ENCODE results near the gene DLAT.
A peak's percentile ranks its signal among the peaks of the same experiment; 100 is the strongest.
"Not testable (repeated sequence)": the region's sequence is repeated elsewhere in the genome, so short reads cannot be mapped to it uniquely, and the experiment has no call there.

Gene DLAT

DNA sequence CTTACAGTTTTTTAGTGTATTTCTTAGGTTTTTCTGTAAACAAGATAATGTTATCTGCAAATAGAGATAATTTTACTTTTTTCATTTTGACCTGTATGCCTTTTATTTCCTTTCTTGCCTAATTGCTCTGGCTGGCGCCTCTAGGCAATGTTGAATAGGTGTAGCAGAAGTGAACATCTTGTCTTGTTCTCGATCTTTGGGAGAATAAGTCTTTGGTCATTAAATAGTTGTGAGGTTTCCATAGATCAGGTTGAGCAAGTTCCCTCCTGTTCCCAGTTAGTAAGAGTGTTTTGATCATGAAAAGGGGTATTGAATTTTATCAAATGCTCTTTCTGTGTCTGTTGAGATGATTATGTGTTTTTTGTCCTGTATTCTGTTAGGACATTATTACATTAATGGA lies 24.6 kb downstream of the DLAT start:
- no peak for DNase-seq (ENCODE audit: low spot score)

DNA sequence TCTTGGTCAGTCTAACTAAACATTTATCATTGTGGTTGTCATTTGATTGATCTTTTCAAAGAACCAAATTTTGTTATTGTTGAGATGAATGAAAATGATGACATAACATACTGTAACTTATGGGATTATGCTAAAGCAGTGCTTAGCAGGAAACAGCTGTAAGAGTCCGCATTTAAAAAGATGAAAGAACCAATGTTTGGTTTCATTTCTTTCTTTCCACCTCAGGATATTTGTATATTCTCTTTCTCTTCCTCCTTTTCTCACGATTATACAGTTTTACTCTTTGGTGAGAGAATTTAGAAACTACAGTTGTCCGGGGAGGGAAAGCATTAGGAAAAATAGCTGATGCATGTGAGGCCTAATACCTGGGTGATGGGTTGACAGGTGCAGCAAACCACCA lies 25.5 kb downstream of the DLAT start:
- DNase-seq (ENCODE audit: low spot score): no peak

DNA sequence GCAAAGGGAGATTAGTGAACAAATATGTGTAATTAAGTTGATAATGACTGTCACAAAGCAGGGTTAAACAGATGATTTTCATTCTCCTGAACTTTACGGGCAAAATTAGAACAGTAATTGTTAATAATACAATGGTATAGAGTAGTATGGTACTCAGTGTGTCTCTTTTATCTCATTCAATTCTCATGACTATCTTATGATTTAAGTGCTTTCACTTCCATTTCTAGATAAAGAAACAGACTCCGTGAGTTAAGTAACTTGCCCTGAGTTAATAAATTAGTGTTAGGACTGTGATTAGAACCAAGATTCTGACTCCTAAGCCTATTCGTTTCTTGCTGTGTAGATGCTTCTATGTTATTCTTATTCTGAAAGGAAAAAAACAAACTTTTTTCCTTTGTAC lies 26.6 kb downstream of the DLAT start:
- no peak for DNase-seq (ENCODE audit: low spot score)

DNA sequence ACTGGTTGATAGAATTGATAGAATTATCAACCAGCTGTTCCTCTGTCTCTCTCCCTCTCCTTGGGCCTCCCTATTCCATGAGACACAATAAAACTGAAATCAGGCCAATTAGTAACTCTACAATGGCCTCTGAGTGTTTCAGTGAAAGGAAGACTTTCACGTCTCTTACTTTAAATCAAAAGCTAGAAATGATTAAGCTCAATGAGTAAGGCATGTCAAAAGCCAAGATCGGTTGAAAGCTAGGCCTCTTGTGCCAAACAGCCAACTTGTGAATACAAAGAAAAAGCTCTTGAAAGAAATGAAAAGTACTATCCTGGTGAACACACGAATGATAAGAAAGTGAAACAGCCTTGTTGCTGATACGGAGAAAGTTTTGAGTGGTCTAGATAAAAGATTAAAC lies 32.0 kb downstream of the DLAT start:
- DNase-seq (ENCODE audit: low spot score): no peak

DNA sequence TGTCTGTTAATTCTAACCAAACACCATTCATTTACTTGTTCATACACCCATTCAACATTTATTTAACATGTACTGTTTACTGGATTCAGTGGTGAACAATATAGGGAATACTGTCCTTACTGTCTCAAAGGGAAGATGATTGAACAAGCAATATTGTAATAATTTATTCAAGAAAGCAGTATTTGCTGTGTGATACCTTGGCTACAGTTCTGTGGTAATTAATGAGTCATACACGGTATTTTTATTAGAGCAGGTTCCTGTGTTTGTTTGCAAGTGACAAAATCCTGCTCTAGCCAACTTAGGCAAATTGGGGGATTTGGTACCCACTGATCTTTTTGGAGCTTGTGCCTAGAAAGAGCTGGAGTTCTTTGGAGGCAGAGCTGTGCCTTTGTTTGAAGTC lies 32.9 kb downstream of the DLAT start:
- DNase-seq (ENCODE audit: low spot score): no peak

DNA sequence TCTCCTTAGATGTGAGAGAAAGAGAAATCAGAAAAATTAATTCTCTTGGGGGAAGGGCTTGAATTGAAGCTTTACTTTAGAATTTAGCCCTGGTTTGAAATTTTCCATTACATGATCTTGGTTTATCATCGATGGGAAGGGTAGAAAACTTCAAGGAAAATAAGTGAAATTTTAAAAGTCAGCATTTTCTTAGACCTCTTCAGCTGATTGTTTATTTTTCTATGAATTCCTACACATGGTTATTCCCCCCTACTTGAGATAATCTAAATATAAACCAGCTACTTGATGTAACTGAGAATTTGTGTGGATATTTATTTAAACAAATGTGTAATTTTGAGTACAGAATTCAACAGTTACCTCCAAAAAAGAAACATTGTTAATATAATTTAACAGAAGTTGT lies 37.7 kb downstream of the DLAT start:
- no peak for DNase-seq (ENCODE audit: low spot score)

DNA sequence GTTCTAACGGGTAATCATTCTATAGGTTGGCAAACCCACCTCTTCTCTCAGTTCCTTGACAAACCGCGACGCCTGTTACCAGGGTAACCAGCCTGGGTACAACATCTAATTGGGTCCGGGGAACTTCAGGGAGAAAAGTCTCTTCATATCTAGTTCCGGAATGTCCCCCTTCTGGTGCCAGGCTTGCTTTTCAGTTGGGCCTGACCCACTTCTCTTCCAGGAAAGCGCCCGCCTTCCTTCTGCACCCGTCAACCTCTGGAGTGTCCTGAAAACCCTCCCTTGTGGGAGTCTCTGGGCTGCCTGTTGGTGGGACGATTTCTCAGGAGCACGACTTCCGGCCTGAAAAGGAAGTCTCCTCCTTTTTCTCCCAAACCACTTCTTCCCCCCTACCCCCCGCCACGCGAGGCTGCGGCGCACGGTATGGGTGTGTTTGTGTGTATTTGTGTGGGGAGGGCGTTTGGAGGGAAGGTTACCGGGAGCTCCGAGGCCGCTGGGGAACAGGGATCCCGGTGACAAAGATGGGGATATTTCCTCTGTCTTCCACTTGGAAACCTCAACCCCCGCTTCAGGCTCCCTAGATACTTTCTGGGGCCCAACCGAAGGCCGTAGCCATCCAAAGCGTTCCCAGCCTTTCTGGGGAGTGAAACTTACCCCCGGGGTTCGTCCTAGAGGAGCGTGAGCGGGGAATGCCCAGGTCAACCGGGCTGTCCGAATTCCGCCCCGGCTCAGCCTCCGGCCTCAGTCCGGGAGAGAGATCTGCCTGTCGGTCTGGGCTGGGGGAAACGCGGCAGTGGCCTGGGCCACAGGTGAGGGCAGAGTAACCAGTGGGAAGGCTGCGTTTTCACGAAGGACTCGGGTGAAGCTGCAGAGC lies 49.0 kb downstream of the DLAT start, which contains the start of the genes NKAPD1 and PIH1D2:
Gene NKAPD1 (plus strand): TSS at position 359 of the 871 bp plus-strand sequence. CDS start 1,276 bp downstream, outside the sequence.
Gene PIH1D2 (minus strand): TSS at position 77 of the 871 bp plus-strand sequence. CDS start 843 bp downstream, outside the sequence.
- peak; percentile 87 for DNase-seq (ENCODE audit: low spot score)

DNA sequence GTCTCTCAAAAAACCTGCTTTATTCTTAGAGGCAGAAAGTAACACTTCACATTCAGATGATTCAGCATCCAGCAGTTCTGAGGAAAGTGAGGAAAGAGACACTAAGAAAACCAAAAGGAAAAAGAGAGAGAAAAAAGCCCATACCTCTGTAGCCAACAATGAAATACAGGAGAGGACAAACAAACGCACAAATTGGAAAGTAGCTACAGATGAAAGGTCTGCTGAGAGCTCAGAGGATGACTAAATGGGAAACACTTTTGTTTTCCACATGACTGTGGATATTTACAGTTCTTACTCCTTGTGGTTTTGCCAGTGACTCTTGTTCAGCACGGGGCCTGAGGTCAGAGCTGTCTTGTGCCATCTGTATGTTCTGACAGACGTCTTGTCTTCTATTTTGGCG lies 57.5 kb downstream of the DLAT start:
- no peak for DNase-seq (ENCODE audit: low spot score)

DNA sequence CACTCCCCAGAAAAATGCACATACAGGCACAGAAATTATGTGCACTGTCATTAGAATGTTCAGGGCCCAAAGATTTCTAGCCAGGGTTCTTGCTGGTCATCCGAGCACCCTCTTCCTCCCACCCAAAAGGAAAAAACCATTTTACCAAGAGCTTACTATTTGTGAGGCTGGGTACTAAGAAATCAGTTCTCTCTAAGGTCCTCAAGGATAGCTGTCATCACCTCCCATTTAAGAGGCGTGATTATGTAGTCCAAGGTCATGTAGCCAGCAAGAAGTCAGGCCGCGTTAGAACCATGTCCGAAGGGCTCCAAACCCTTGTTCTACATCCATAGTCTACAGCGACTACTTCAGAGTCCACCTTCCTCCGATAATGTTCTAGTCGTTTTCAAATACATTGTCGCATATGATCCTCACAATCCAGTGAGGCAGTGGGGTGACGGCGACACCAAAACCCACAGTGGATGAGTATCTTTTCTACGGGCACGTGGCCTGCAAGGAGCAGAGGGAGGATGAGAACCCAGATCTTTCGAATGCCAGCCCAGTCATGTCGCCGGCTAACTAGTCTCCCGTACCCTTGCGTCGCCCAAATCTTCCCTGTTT lies 60.7 kb downstream of the DLAT start:
- peak; percentile 37 for DNase-seq (ENCODE audit: low spot score)

DNA sequence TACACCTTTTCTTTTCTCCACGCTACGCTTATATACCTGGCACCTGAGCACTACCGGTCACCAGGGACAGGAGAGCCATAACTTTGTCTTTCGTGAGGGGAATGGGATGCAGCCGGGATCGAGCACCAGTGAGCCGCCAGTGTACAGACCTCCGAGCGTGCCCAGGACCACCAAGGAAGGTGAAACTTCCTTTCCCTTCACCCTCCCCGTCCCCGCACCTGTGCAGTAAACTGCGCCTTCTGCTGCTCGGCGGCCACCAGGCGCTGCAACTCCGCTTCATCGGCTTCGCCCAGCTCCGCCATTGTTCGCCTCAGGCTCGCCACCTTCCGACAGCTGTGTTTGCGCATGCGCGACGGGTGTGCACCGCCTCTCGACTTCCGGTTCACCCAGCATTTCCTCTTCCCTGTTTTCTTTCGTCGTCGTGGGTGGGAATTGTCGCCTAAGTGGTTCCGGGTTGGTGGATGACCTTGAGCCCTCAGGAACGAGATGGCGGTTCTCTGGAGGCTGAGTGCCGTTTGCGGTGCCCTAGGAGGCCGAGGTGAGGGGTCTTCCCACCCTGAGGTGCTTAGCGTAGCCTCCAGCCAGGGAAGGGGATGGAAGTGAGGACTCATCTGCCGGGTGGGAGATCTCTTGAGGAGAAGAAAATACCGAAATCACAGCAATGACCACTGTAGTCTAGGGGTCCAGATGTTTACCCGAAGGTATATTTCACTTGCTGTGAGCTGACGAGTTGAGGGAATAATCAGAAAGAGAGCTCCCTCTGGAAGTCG lies 61.4 kb downstream of the DLAT start, which contains the start of the genes SDHD and TIMM8B:
Gene SDHD (plus strand): TSS at position 452 of the 770 bp plus-strand sequence. CDS start 35 bp downstream, at position 487.
Gene TIMM8B (minus strand): TSS at position 335 of the 770 bp plus-strand sequence. CDS start 33 bp downstream, at position 302.
- DNase-seq (ENCODE audit: low spot score): peak; percentile 98

DNA sequence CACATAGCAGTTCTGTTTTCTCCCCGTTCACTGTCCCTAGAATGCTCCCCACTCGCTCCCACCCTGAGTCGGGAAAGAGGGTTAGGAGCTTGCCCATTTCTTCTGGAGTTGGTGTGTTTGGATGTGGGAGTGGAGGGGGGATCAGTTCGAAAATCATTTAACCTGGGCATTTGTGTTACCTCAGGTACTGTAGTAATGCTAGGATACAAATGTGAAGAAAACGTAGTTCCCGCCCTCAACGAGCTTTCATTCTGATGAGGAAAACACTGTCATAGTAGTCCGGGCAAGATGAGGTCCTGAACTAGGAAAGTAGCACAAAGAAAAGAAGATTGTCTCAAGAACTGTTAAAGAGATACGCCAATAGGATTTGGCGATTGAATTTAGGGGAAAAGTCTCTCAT lies 62.0 kb downstream of the DLAT start:
- no peak for DNase-seq (ENCODE audit: low spot score)

DNA sequence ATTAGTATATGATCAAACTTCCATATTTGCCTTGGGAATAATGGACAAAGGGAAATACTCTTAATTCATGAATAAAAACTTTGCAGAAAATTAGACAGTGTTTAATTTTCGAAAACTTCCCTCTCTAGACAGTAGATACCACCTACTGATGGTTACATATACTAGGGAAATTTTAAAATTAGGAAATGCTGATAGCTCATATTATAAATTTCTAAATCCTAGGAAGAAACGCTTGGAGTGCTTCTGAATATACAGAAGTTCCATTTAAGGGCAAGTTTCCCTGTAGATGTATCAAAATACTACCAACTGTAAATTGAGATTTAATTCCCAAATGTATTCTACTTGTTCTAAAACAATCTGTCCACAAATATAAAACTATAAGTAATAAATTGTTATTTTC lies 70.1 kb downstream of the DLAT start:
- DNase-seq (ENCODE audit: low spot score): not testable (repeated sequence)

DNA sequence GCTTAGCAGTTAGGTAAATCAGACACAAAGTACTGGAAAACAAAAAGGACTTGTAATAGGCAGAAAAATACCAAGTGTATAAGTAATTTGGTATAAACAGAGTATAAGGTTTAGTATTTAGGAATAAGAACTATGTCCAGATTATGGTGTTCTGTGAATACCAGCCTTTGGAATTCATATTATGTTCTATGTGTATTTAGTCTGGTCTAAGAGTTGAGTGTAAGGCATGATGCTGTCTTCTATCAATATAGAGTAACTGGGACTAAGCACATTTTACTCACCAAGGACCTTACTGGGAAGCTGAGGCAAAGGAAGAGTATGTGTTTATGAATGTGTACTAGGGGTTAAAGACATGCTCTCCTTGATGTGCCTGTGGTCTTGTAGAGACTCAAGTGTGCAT lies 71.0 kb downstream of the DLAT start:
- no peak for DNase-seq (ENCODE audit: low spot score)

DNA sequence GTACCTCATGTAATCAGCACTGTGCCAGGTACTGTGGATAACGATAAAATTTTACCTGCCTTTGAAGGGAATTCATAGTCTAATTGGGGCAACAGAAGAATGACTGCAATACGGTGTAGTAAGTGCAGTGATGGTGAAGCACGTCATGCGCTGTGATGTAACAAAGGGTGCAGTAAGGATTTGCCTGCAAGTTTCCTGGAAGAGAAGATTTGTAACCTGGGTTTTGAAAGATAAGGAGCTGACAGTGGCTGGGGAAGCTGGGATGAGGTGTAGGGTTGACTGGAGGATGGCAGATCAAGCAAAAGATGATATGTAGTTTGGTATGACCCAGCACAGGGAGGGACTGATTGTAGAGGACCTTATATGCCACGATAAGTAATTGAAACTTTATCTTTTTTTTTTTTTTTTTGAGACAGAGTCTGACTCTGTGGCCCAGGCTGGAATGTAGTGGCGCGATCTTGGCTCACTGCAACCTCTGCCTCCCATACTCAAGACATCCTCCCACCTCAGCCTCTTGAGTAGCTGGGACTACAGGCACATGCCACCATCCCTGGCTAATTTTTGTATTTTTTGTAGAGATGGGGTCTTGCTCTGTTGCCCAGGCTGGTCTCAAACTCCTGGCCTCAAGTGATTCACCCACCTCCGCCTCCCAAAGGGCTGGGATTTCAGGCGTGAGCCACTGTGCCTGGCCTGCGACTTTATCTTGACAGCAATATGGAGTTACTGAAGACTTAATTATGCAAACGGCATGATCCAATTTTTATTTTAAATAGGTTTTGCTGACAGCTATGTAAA lies 72.7 kb downstream of the DLAT start:
- DNase-seq (ENCODE audit: low spot score): no peak

DNA sequence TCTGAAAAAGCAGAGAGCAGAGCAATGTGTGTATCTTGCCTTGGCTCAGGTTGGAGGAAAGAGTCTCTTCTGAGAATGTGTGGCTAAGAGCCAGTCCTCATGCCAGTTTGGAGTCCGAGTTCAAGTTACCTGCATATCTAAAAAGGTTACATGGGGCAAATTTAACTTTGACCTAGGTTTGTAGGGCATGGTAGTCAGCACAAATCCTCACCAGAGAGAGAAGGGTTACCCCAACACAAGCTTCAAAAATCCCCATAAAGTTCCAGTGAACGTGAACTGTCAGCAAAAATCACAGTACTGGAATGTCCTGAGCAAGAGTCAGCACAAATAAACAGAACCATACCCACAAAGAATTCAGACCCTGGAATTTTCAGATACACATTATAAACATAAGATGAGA lies 75.3 kb downstream of the DLAT start:
- DNase-seq (ENCODE audit: low spot score): no peak

DNA sequence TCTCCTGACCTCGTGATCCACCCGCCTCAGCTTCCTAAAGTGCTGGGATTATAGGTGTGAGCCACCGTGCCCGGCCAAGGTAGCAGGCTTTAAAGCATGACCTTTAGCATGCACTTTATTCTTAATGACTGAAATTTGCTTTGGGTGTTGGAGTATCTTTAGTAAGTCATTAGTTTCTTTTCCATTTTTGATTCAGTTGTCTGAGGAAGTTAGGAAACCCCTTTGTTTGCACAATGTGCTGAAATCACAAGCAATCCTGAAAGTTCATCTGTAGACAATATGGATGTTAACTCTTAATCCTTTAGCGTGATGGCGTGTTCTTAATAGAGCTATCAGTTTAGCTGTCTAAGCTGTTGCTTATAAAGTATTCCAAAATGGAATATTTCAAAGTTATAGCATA lies 78.2 kb downstream of the DLAT start:
- no peak for DNase-seq (ENCODE audit: low spot score)

DNA sequence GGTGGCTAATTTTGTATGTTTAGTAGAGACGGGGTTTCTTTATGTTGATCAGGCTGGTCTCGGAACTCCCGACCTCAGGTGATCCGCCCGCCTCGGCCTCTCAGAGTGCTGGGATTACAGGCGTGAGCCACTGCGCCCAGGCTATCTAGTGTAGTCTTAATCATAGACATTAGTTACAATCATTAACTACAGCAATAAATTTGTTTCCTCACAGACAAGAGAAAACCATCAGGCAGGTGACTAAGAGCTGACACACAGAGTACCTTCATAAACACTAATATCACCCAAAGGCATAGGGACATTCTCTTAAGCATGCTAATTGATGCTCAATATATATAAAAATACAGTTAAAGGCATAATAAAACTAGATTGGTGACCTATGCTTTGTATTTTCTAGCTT lies 80.9 kb downstream of the DLAT start:
- no peak for DNase-seq (ENCODE audit: low spot score)
